Middle frontal gyrus (tissue), 1 donor: ENCODE measurements around the gene CHMP1A.
"Not testable (repeated sequence)": the region's sequence is repeated elsewhere in the genome, so short reads cannot be mapped to it uniquely, and the experiment has no call there.

Experiments
- DNase-seq: peaks from one replicate; pipeline ENCODE4 v3.0.0-alpha.2; 2015; ENCODE audit warnings: low spot score; ENCODE audit errors: extremely low spot score

CHMP1A gene

GRCh38 chr16:89691986-89692569 is 34.6 kb upstream of the CHMP1A start:
- no peak for DNase-seq

GRCh38 chr16:89691231-89691985 is 33.9 kb upstream of the CHMP1A start:
- no peak for DNase-seq

GRCh38 chr16:89690392-89690901 is 32.9 kb upstream of the CHMP1A start:
- DNase-seq: no peak

GRCh38 chr16:89689621-89690020 is 32.1 kb upstream of the CHMP1A start:
- not testable (repeated sequence) for DNase-seq

- DNase-seq: no peak
Observed at GRCh38 chr16:89689142-89689541, 31.6 kb upstream of the CHMP1A start.

GRCh38 chr16:89688395-89688794 is 30.9 kb upstream of the CHMP1A start:
- no peak for DNase-seq

GRCh38 chr16:89687092-89687940 is 29.8 kb upstream of the CHMP1A start:
- no peak for DNase-seq

GRCh38 chr16:89686520-89687091 is 29.1 kb upstream of the CHMP1A start, which contains the start of gene CDK10:
Gene CDK10, plus strand, starts transcription at chr16:89686689. Its CDS starts 22 bp downstream, at chr16:89686711.
- peak; percentile 82 for DNase-seq

- DNase-seq: no peak
Observed at GRCh38 chr16:89685916-89686315, 28.4 kb upstream of the CHMP1A start.

- DNase-seq: no peak
Observed at GRCh38 chr16:89678258-89678657, 20.8 kb upstream of the CHMP1A start.

GRCh38 chr16:89672177-89672941 is 14.9 kb upstream of the CHMP1A start:
- no peak for DNase-seq

GRCh38 chr16:89671565-89671964 is 14.1 kb upstream of the CHMP1A start:
- not testable (repeated sequence) for DNase-seq

- DNase-seq: no peak
Observed at GRCh38 chr16:89670496-89671431, 13.3 kb upstream of the CHMP1A start.

- DNase-seq: no peak
Observed at GRCh38 chr16:89669755-89670154, 12.2 kb upstream of the CHMP1A start.

- no peak for DNase-seq
Observed at GRCh38 chr16:89668790-89669158, 11.3 kb upstream of the CHMP1A start.

- DNase-seq: no peak
Observed at GRCh38 chr16:89667633-89668032, 10.1 kb upstream of the CHMP1A start.

- not testable (repeated sequence) for DNase-seq
Observed at GRCh38 chr16:89667000-89667399, 9.5 kb upstream of the CHMP1A start.

GRCh38 chr16:89664238-89664637 is 6.7 kb upstream of the CHMP1A start:
- not testable (repeated sequence) for DNase-seq

- DNase-seq: no peak
Observed at GRCh38 chr16:89661215-89661614, 3.7 kb upstream of the CHMP1A start.

- DNase-seq: no peak
Observed at GRCh38 chr16:89660146-89660545, 2.6 kb upstream of the CHMP1A start.
